ENCODE data around the gene OPHN1.
"Not testable (repeated sequence)": the region's sequence is repeated elsewhere in the genome, so short reads cannot be mapped to it uniquely, and the experiment has no call there.

Gene OPHN1

GRCh38 chrX:68175562-68175961 is 257.7 kb downstream of the OPHN1 start:
- no peak for DNase-seq (ENCODE audit: low read depth)

GRCh38 chrX:68163441-68163840 is 269.9 kb downstream of the OPHN1 start:
- DNase-seq (ENCODE audit: low read depth): no peak

GRCh38 chrX:68147848-68148247 is 285.4 kb downstream of the OPHN1 start:
- DNase-seq (ENCODE audit: low read depth): no peak

GRCh38 chrX:68146054-68146453 is 287.2 kb downstream of the OPHN1 start:
- DNase-seq (ENCODE audit: low read depth): no peak

- no peak for DNase-seq (ENCODE audit: low read depth)
Measured at GRCh38 chrX:68139791-68140190, 293.5 kb downstream of the OPHN1 start.

GRCh38 chrX:68133181-68133580 is 300.1 kb downstream of the OPHN1 start:
- DNase-seq (ENCODE audit: low read depth): no peak

GRCh38 chrX:68132749-68133148 is 300.5 kb downstream of the OPHN1 start:
- no peak for DNase-seq (ENCODE audit: low read depth)

GRCh38 chrX:68121835-68122234 is 311.5 kb downstream of the OPHN1 start:
- DNase-seq (ENCODE audit: low read depth): no peak

- DNase-seq (ENCODE audit: low read depth): no peak
Measured at GRCh38 chrX:68121371-68121770, 311.9 kb downstream of the OPHN1 start.

- no peak for DNase-seq (ENCODE audit: low read depth)
Measured at GRCh38 chrX:68115371-68115770, 317.9 kb downstream of the OPHN1 start.

GRCh38 chrX:68114573-68115129 is 318.6 kb downstream of the OPHN1 start:
- no peak for DNase-seq (ENCODE audit: low read depth)

- no peak for DNase-seq (ENCODE audit: low read depth)
Measured at GRCh38 chrX:68113837-68114572, 319.3 kb downstream of the OPHN1 start.

- DNase-seq (ENCODE audit: low read depth): no peak
Measured at GRCh38 chrX:68112321-68112720, 321.0 kb downstream of the OPHN1 start.

GRCh38 chrX:68109162-68109561 is 324.1 kb downstream of the OPHN1 start:
- DNase-seq (ENCODE audit: low read depth): no peak

GRCh38 chrX:68098431-68098830 is 334.9 kb downstream of the OPHN1 start:
- no peak for DNase-seq (ENCODE audit: low read depth)

GRCh38 chrX:68090266-68090665 is 343.0 kb downstream of the OPHN1 start:
- DNase-seq (ENCODE audit: low read depth): no peak

- no peak for DNase-seq (ENCODE audit: low read depth)
Measured at GRCh38 chrX:68087526-68087925, 345.8 kb downstream of the OPHN1 start.

- DNase-seq (ENCODE audit: low read depth): no peak
Measured at GRCh38 chrX:68086709-68087108, 346.6 kb downstream of the OPHN1 start.

- no peak for DNase-seq (ENCODE audit: low read depth)
Measured at GRCh38 chrX:68084765-68085164, 348.5 kb downstream of the OPHN1 start.

- no peak for DNase-seq (ENCODE audit: low read depth)
Measured at GRCh38 chrX:68083510-68083909, 349.8 kb downstream of the OPHN1 start.

GRCh38 chrX:68079961-68080360 is 353.3 kb downstream of the OPHN1 start:
- no peak for DNase-seq (ENCODE audit: low read depth)

GRCh38 chrX:68078801-68079200 is 354.5 kb downstream of the OPHN1 start:
- DNase-seq (ENCODE audit: low read depth): not testable (repeated sequence)

GRCh38 chrX:68077378-68077777 is 355.9 kb downstream of the OPHN1 start:
- DNase-seq (ENCODE audit: low read depth): no peak

GRCh38 chrX:68072041-68072440 is 361.3 kb downstream of the OPHN1 start:
- DNase-seq (ENCODE audit: low read depth): no peak
